HepG2 (cell line): ENCODE results near the gene CLEC18A. TPM values are rescaled to one million over a fixed set of nuclear protein-coding genes. Genes with fewer than 3 reads are reported as not detected.
"Not testable (repeated sequence)": the region's sequence is repeated elsewhere in the genome, so short reads cannot be mapped to it uniquely, and the experiment has no call there.

Experiments
- ATAC-seq: fragments of 200-7000 bp; cut with Tn5 transposase; 3 replicates; pipeline ENCODE4 v1.9.1; 2020; ENCODE audit warnings: mild to moderate bottlenecking, moderate library complexity
- Bru-seq: library from RNA; stranded (reverse); fragments of 400-500 nt; gene quantifications from one replicate; lab custom pipeline; 2021; lab: Mats Ljungman, UMichigan
- BruChase-seq, 2 experiments: library from RNA; stranded (reverse); fragments of 400-500 nt; gene quantifications; one replicate each; lab custom pipeline; 2021; lab: Mats Ljungman, UMichigan
- BruUV-seq: library from RNA; stranded (reverse); fragments of 400-500 nt; replicated peaks from 2 replicates; lab custom pipeline; 2021; lab: Mats Ljungman, UMichigan
- CTCF ChIA-PET: fragments of 300-600 bp; formaldehyde crosslinking; extraction: SDS; loops from one replicate; lab custom pipeline; 2021; ENCODE audit warnings: low total read pairs, inconsistent platforms, low intra/inter-chr PET ratio; lab: Yijun Ruan, JAX
- POLR2A ChIA-PET: fragments of 350-600 bp; sonication (Branson Sonifier 250); formaldehyde crosslinking; loops from one replicate; lab custom pipeline; 2020; ENCODE audit warnings: antibody characterized with exemption, inconsistent platforms; lab: Yijun Ruan, JAX
- DNase-seq: peaks from one replicate; pipeline ENCODE4 v3.0.0-alpha.2; 2015; ENCODE audit warnings: low spot score
- FAIRE-seq: peaks from 3 replicates; lab custom pipeline; 2011; peaks lifted over from hg19 to GRCh38; lab: Jason Lieb, UNC
- H2AFZ ChIP-seq: one replicate; pipeline ENCODE4 v1.6.1; 2011; ENCODE audit warnings: low read length, inconsistent platforms
- H3K27ac ChIP-seq: fragments of 300-600 bp; 3 replicates; pipeline ENCODE4 v1.8.0; 2011; ENCODE audit warnings: mixed run types, mild to moderate bottlenecking, mixed read lengths, low read length, inconsistent platforms; ENCODE audit not compliant: insufficient read depth; ENCODE audit errors: extremely low read length
- H3K27me3 ChIP-seq, 2 experiments: fragments of 200-600 bp in 1 of 2; 2 replicates in 1 of 2; 3 replicates in 1 of 2; pipeline versions ENCODE4 v1.6.0 to v1.8.0; 2011; ENCODE audit warnings: low read length in 2 of 2, mild to moderate bottlenecking in 2 of 2, moderate library complexity in 2 of 2, inconsistent platforms in 1 of 2; ENCODE audit not compliant: insufficient read depth in 2 of 2, control insufficient read depth in 1 of 2
- H3K36me3 ChIP-seq, 2 experiments: fragments of 200-600 bp in 1 of 2; replicated peaks in 1 of 2; 2 replicates in 1 of 2; 3 replicates in 1 of 2; pipeline versions ENCODE4 v1.5.1 to v1.8.0; 2011; ENCODE audit warnings: low read length in 2 of 2, inconsistent platforms in 1 of 2; ENCODE audit not compliant: insufficient read depth in 2 of 2, control insufficient read depth in 1 of 2
- H3K4me1 ChIP-seq: 2 replicates; pipeline ENCODE4 v1.5.1; 2012; ENCODE audit warnings: low read length, inconsistent platforms; ENCODE audit not compliant: insufficient read depth
- H3K4me2 ChIP-seq: 2 replicates; pipeline ENCODE4 v1.6.0; 2011; ENCODE audit warnings: low read depth, low read length, inconsistent platforms
- H3K4me3 ChIP-seq, 3 experiments: fragments of 200-600 bp in 1 of 3; sonication (generic), shearing (Covaris generic) in 1 of 3; replicated peaks in 1 of 3; 2 replicates each; pipeline ENCODE4 v1.5.1; 2011 to 2016; ENCODE audit warnings: low read length in 3 of 3, inconsistent platforms in 2 of 3, low read depth in 2 of 3, mild to moderate bottlenecking in 2 of 3, control low read depth in 1 of 3, mixed read lengths in 1 of 3; ENCODE audit not compliant: insufficient read depth in 1 of 3
- H3K79me2 ChIP-seq: one replicate; pipeline ENCODE4 v1.6.1; 2011; ENCODE audit warnings: low read length, inconsistent platforms; ENCODE audit not compliant: insufficient read depth
- H3K9ac ChIP-seq: 2 replicates; pipeline ENCODE4 v1.6.0; 2011; ENCODE audit warnings: mild to moderate bottlenecking, low read depth, low read length, inconsistent platforms; ENCODE audit not compliant: insufficient read depth
- H3K9me3 ChIP-seq: 2 replicates; pipeline ENCODE4 v1.5.1; 2012; ENCODE audit warnings: mild to moderate bottlenecking, low read length
- H4K20me1 ChIP-seq: 2 replicates; pipeline ENCODE4 v1.6.0; 2011; ENCODE audit warnings: inconsistent platforms, mild to moderate bottlenecking, low read length, moderate library complexity; ENCODE audit not compliant: insufficient read depth
- GLMP ChIP-seq: sonication (generic); formaldehyde crosslinking; IDR thresholded peaks from 2 replicates; pipeline ENCODE4 v1.9.0; 2021; ENCODE audit warnings: missing genetic modification reagents, mild to moderate bottlenecking, borderline replicate concordance
- KDM1A ChIP-seq: IDR thresholded peaks from 2 replicates; pipeline ENCODE4 v1.6.1; 2016; ENCODE audit warnings: missing compliant biosample characterization
- NFIB ChIP-seq: sonication (generic); formaldehyde crosslinking; IDR thresholded peaks from 2 replicates; pipeline ENCODE4 v1.9.0; 2021; ENCODE audit warnings: missing genetic modification reagents, mild to moderate bottlenecking, borderline replicate concordance
- REXO4 ChIP-seq: sonication (generic); formaldehyde crosslinking; IDR thresholded peaks from 2 replicates; pipeline ENCODE4 v1.8.0; 2022; ENCODE audit warnings: missing genetic modification reagents, mild to moderate bottlenecking, borderline replicate concordance
- ZNF121 ChIP-seq: sonication (generic); formaldehyde crosslinking; IDR thresholded peaks from 2 replicates; pipeline ENCODE4 v1.5.0; 2020; ENCODE audit warnings: mild to moderate bottlenecking, missing genetic modification reagents
- ZNF337 ChIP-seq: sonication (generic); formaldehyde crosslinking; IDR thresholded peaks from 2 replicates; pipeline ENCODE4 v1.5.1; 2020; ENCODE audit warnings: missing genetic modification reagents, low read depth, mild to moderate bottlenecking, borderline replicate concordance
- ZNF792 ChIP-seq: IDR thresholded peaks from 2 replicates; pipeline ENCODE4 v1.6.1; 2016
- WGBS: methylation state at CpG from one replicate; pipeline ENCODE4 v1.1.6; 2017; ENCODE audit warnings: low lambda C conversion rate; 5-methylcytosine and 5-hydroxymethylcytosine counted together
- in situ Hi-C: cut with HindIII; loops from 2 replicates; pipeline ENCODE4 v1.10.0; 2017; ENCODE audit warnings: low pct_unique_long_range_greater_than_20kb; ENCODE audit not compliant: extremely low pct_ligation_motif_present
- intact Hi-C: fragments of 100-400 bp; cut with micrococcal nuclease; formaldehyde crosslinking; loops from one replicate; pipeline ENCODE4 v1.10.0; 2022; ENCODE audit not compliant: unreplicated experiment
- long read RNA-seq, 2 experiments: library from RNA in 1 of 2; library from polyadenylated mRNA in 1 of 2; stranded (forward) in 1 of 2; unstranded in 1 of 2; transcript quantifications; one replicate each; pipeline ENCODE4 v2.0.0, GENCODE V29; 2019 to 2022
- polyA minus RNA-seq, 3 experiments: library from RNA; depleted of rRNA, polyadenylated mRNA; stranded (reverse); fragments of >200 nt; gene quantifications; 2 replicates each; pipeline ENCODE4 v1.2.3, GENCODE V29; 2011; ENCODE audit warnings: low replicate concordance in 1 of 3
- polyA plus RNA-seq, 8 experiments: library from polyadenylated mRNA; depleted of rRNA in 3 of 8; stranded (reverse) in 7 of 8; unstranded in 1 of 8; fragments of >200 nt; fragmentation: Illumina TruSeq in 4 of 8; extraction: Trizol in 4 of 8; gene quantifications; 2 replicates each; pipeline versions ENCODE4 v1.2.1 to v1.2.3, GENCODE V29; 2011 to 2016; ENCODE audit warnings: low read depth in 4 of 8, missing spikeins in 1 of 8, mixed read lengths in 1 of 8; ENCODE audit not compliant: insufficient read depth in 1 of 8
- total RNA-seq, 5 experiments: library from RNA; depleted of rRNA; stranded (reverse); fragments of >200 nt; fragmentation: Illumina TruSeq; extraction: Trizol; gene quantifications; 2 replicates each; pipeline ENCODE4 v1.2.3, GENCODE V29; 2016; ENCODE audit warnings: low read depth in 1 of 5
- TF ChIP-seq, protein P1 (sequence below): sonication (generic); formaldehyde crosslinking; IDR thresholded peaks from 2 replicates; pipeline ENCODE4 v1.5.0; 2020; ENCODE audit warnings: missing genetic modification reagents, mild to moderate bottlenecking, borderline replicate concordance

CLEC18A gene
- total RNA-seq (2016; rRNA removed; fragmentation: Illumina TruSeq; extraction: Trizol) (0.22 TPM in 1 of 2 replicates, not detected in the other), polyA plus RNA-seq (2011; rRNA removed) (0.42 and 0.72 TPM in 2 replicates), polyA minus RNA-seq (2011; rRNA and poly(A)+ RNA removed; ENCODE audit: low replicate concordance) (1.6 and 3.1 TPM in 2 replicates), Bru-seq, nascent RNA (percentile 21 among the genes with signal in this experiment), BruChase-seq, experiment 1, labeled RNA remaining after a 6-hour chase (percentile 37 among the genes with signal in this experiment), BruChase-seq, experiment 2, labeled RNA remaining after a 2-hour chase (percentile 34 among the genes with signal in this experiment)
- 0.20 TPM in 1 of 2 replicates, not detected in the other for total RNA-seq (2016; cell fraction: cytosol; rRNA removed; fragmentation: Illumina TruSeq; extraction: Trizol; ENCODE audit: low read depth)
- total RNA-seq (2016; cell fraction: insoluble cytoplasmic fraction; rRNA removed; fragmentation: Illumina TruSeq; extraction: Trizol): 0.28 TPM in 1 of 2 replicates, not detected in the other
- 0.09 and 0.10 TPM in 2 replicates for total RNA-seq (2016; cell fraction: membrane; rRNA removed; fragmentation: Illumina TruSeq; extraction: Trizol)
- total RNA-seq (2016; cell fraction: nucleus; rRNA removed; fragmentation: Illumina TruSeq; extraction: Trizol): 0.19 and 0.99 TPM in 2 replicates
- 0.20 and 0.26 TPM in 2 replicates for polyA plus RNA-seq (2011; cell fraction: cytosol; rRNA removed)
- 3.1 and 3.2 TPM in 2 replicates for polyA plus RNA-seq (2011; cell fraction: nucleus; rRNA removed)
- polyA plus RNA-seq (2012): 0.30 and 0.51 TPM in 2 replicates
- polyA plus RNA-seq (2016; cell fraction: cytosol; fragmentation: Illumina TruSeq; extraction: Trizol; ENCODE audit: low read depth): not detected in 2 replicates
- polyA plus RNA-seq (2016; cell fraction: insoluble cytoplasmic fraction; fragmentation: Illumina TruSeq; extraction: Trizol; ENCODE audit: low read depth): 0.17 TPM in 1 of 2 replicates, not detected in the other
- not detected in 2 replicates for polyA plus RNA-seq (2016; cell fraction: membrane; fragmentation: Illumina TruSeq; extraction: Trizol; ENCODE audit: low read depth)
- polyA plus RNA-seq (2016; cell fraction: nucleus; fragmentation: Illumina TruSeq; extraction: Trizol; ENCODE audit: insufficient read depth, low read depth): 0.26 and 1.1 TPM in 2 replicates
- polyA minus RNA-seq (2011; cell fraction: cytosol; rRNA and poly(A)+ RNA removed): 0.35 TPM in 1 of 2 replicates, not detected in the other
- polyA minus RNA-seq (2011; cell fraction: nucleus; rRNA and poly(A)+ RNA removed): 0.90 and 1.4 TPM in 2 replicates
- long read RNA-seq, experiment 1, partial matches to known transcripts: 1 of 4 reads
- long read RNA-seq, experiment 1, other reads (novel, unspliced or antisense): 3 of 4 reads
- long read RNA-seq, experiment 2: 0 reads

GRCh38 chr16:69951017-69951671, at the start of gene CLEC18A:
CLEC18A (plus strand) TSS chr16:69951334; CDS start chr16:69951367, 33 bp downstream.
- peak; percentile 83 for ATAC-seq
- H3K79me2 ChIP-seq, in situ Hi-C loops, H3K36me3 ChIP-seq, intact Hi-C loops, H3K27ac ChIP-seq, H2AFZ ChIP-seq, FAIRE-seq, BruUV-seq, H3K9me3 ChIP-seq, POLR2A ChIA-PET, H4K20me1 ChIP-seq, H3K27me3 ChIP-seq, H3K4me3 ChIP-seq, CTCF ChIA-PET, H3K9ac ChIP-seq, DNase-seq, H3K4me1 ChIP-seq: not testable (repeated sequence)
- WGBS: no CpG with 5 or more reads among the region's 26 CpGs
- peak within 1 kb of the TSS; percentile 43; the same call in 1 of the 2 replicates for H3K4me2 ChIP-seq

- CTCF ChIA-PET: no interaction called here
- POLR2A ChIA-PET: no interaction called here
- no peak overlapping the region for H3K4me2 ChIP-seq
- WGBS: 97% methylated on average over 8 of the region's 8 CpGs
- no peaks in the 10 kb centered on the region for H3K9me3 ChIP-seq
- H3K36me3 ChIP-seq: peaks cover 7% of the 10 kb centered on the region in 2 experiments
- H3K9ac ChIP-seq: no peak overlapping the region
- H3K27me3 ChIP-seq: no peaks in the 10 kb centered on the region
- DNase-seq (no peak), ATAC-seq (no peak), FAIRE-seq (no peak)
- intact Hi-C loops: no loop called here
- H4K20me1 ChIP-seq: no peaks in the 10 kb centered on the region
- no peak for TF ChIP-seq REXO4 (CRISPR knock-in tag)
- TF ChIP-seq NFIB (CRISPR knock-in tag): no peak
- TF ChIP-seq KDM1A (CRISPR knock-in tag): no peak
- no peak for TF ChIP-seq ZNF792
- TF ChIP-seq, protein P1, sequence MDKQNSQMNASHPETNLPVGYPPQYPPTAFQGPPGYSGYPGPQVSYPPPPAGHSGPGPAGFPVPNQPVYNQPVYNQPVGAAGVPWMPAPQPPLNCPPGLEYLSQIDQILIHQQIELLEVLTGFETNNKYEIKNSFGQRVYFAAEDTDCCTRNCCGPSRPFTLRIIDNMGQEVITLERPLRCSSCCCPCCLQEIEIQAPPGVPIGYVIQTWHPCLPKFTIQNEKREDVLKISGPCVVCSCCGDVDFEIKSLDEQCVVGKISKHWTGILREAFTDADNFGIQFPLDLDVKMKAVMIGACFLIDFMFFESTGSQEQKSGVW (CRISPR knock-in tag): no peak
- no peak for TF ChIP-seq ZNF337 (CRISPR knock-in tag)
- TF ChIP-seq GLMP: no peak
- TF ChIP-seq ZNF121: no peak
- H3K4me1 ChIP-seq: no peaks in the 10 kb centered on the region
- no peaks in the 10 kb centered on the region for H3K79me2 ChIP-seq
- in situ Hi-C loops: no loop called here
- no peak overlapping the region for H2AFZ ChIP-seq
- no peak overlapping the region for H3K4me3 ChIP-seq
- BruUV-seq: no TSS peak
- H3K27ac ChIP-seq: no peak overlapping the region
These were observed 47.2 kb upstream of the CLEC18A start for GRCh38 chr16:69903865-69904415.
